ENCODE measurements around the gene TUBG1.

DNA sequence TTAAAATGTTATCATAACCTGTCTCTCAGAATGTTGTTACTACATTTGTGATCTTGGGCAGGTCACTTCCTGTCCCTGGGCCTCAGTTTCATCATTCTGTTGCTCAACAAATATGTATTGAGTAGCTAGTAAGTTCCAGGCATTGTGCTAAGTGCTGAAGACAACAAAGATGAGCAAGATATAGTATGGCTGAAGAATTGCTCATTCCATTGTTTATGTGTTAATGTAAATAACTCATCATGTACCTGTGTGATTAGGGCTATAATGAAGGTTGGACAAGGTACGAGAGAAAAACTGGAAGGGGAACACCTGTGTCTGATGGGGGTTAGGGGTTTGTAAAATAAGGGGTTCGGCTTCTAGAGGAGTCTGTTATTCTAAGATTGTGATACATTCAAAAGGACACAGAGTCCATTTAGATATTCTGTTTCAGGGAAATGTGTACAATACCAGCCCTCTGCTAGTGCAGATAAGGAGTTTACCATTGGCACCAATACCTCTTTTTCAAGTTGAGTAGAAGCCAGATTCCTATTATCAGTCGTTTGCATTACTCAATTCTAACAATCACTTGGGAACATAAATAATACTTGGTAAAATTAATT, 20.0 kb downstream of the TUBG1 start:
- TF ChIP-seq POLR2AphosphoS5 (IDR thresholded peaks at IDR 0.05; ENCODE audit: low read depth, low read length) (no peak), POLR2A (IDR thresholded peaks at IDR 0.05; ENCODE audit: low read depth, low read length) (no peak), TAF1 (IDR thresholded peaks at IDR 0.05; ENCODE audit: low read depth, low read length) (no peak), PAX5 (IDR thresholded peaks at IDR 0.05; ENCODE audit: insufficient read depth, low read length, severe bottlenecking) (no peak), SPI1 (IDR thresholded peaks at IDR 0.05; ENCODE audit: low read depth, low read length) (no peak), POU2F2 (IDR thresholded peaks at IDR 0.05; ENCODE audit: low read depth, low read length) (no peak)

Data from GM12891 (cell line).